Keratinocyte (primary cell): ENCODE results near the gene TAP2.

Experiments used
- CTCF ChIP-seq, 3 experiments: IDR thresholded peaks in 1 of 3; conservative IDR thresholded peaks in 1 of 3; optimal IDR thresholded peaks in 1 of 3; 2 replicates in 2 of 3; 3 replicates in 1 of 3; pipeline versions ENCODE3 to v1.5.1; 2011; ENCODE audit warnings: low read length in 3 of 3, mild to moderate bottlenecking in 3 of 3, moderate library complexity in 2 of 3, control low read depth in 1 of 3, inconsistent platforms in 1 of 3; ENCODE audit not compliant: insufficient read depth in 2 of 3; ENCODE audit errors: extremely low read depth in 1 of 3
- EZH2 ChIP-seq: IDR thresholded peaks from one replicate; pipeline ENCODE4 v1.6.1; 2012; ENCODE audit warnings: inconsistent platforms, mild to moderate bottlenecking, low read length, moderate library complexity

- no peak for TF ChIP-seq CTCF (optimal IDR thresholded peaks at IDR 0.05 in 1 of 3, IDR thresholded peaks at IDR 0.05 in 1 of 3, conservative IDR thresholded peaks at IDR 0.05 in 1 of 3; ENCODE audit: extremely low read depth in 1 of 3, insufficient read depth in 2 of 3, low read length in 3 of 3)
- TF ChIP-seq EZH2, result no peak
Observed at GRCh38 chr6:32844839-32845383, 6.4 kb upstream of the TAP2 start.
